WTC11 (cell line): Measurements from ENCODE around the gene BCAS3. TPM values are rescaled to one million over a fixed set of nuclear protein-coding genes. Genes with fewer than 3 reads are reported as not detected.

Source experiments
- ATAC-seq: fragments of 200-7000 bp; cut with Tn5 transposase; 2 replicates; pipeline ENCODE4 v1.10.0; 2021; ENCODE audit warnings: mild to moderate bottlenecking, moderate library complexity
- CTCF ChIA-PET: fragments of 300-600 bp; sonication (Branson Sonifier 250); formaldehyde crosslinking; loops from one replicate; lab custom pipeline; 2021; ENCODE audit warnings: antibody characterized with exemption; lab: Charles Lee
- POLR2A ChIA-PET: fragments of 350-600 bp; sonication (Branson Sonifier 250); formaldehyde crosslinking; loops from one replicate; lab custom pipeline; 2021; ENCODE audit warnings: antibody characterized with exemption; lab: Charles Lee
- DNase-seq: peaks from one replicate; pipeline ENCODE4 v3.0.0; 2021; ENCODE audit warnings: low spot score
- H3K27ac Mint-ChIP-seq: 2 replicates; pipeline ENCODE4 v1.8.0; 2021; ENCODE audit warnings: mixed read lengths
- H3K27me3 Mint-ChIP-seq: 2 replicates; pipeline ENCODE4 v1.8.0; 2021; ENCODE audit warnings: low read depth, mild to moderate bottlenecking, moderate library complexity, mixed read lengths
- H3K36me3 Mint-ChIP-seq: 2 replicates; pipeline ENCODE4 v1.8.0; 2021; ENCODE audit warnings: mixed read lengths
- H3K4me1 Mint-ChIP-seq: 2 replicates; pipeline ENCODE4 v1.8.0; 2022; ENCODE audit warnings: mixed read lengths
- H3K4me3 Mint-ChIP-seq: 2 replicates; pipeline ENCODE4 v1.8.0; 2021; ENCODE audit warnings: mild to moderate bottlenecking, moderate library complexity, mixed read lengths
- H3K9me3 Mint-ChIP-seq: 2 replicates; pipeline ENCODE4 v1.8.0; 2021; ENCODE audit warnings: mixed read lengths
- ATF2 ChIP-seq: sonication (generic); formaldehyde crosslinking; IDR thresholded peaks from 2 replicates; pipeline ENCODE4 v1.8.1; 2022; ENCODE audit warnings: low read depth, missing genetic modification reagents, borderline replicate concordance
- ETV6 ChIP-seq: sonication (generic); formaldehyde crosslinking; IDR thresholded peaks from 2 replicates; pipeline ENCODE4 v1.8.1; 2022; ENCODE audit warnings: mild to moderate bottlenecking, missing genetic modification reagents
- FOXK1 ChIP-seq: sonication (generic); formaldehyde crosslinking; IDR thresholded peaks from 2 replicates; pipeline ENCODE4 v1.8.0; 2022; ENCODE audit warnings: mild to moderate bottlenecking, moderate library complexity, missing genetic modification reagents
- FOXP1 ChIP-seq: sonication (generic); formaldehyde crosslinking; IDR thresholded peaks from 2 replicates; pipeline ENCODE4 v1.8.0; 2022; ENCODE audit warnings: missing genetic modification reagents, mild to moderate bottlenecking, moderate library complexity, borderline replicate concordance
- GABPB1 ChIP-seq: sonication (generic); formaldehyde crosslinking; IDR thresholded peaks from 2 replicates; pipeline ENCODE4 v1.8.1; 2023; ENCODE audit warnings: mild to moderate bottlenecking, missing genetic modification reagents
- IRF1 ChIP-seq: sonication (generic); formaldehyde crosslinking; IDR thresholded peaks from 2 replicates; pipeline ENCODE4 v1.8.0; 2023; ENCODE audit warnings: missing genetic modification reagents
- IRF2 ChIP-seq: sonication (generic); formaldehyde crosslinking; IDR thresholded peaks from 2 replicates; pipeline ENCODE4 v1.8.0; 2022; ENCODE audit warnings: low read depth, missing genetic modification reagents, borderline replicate concordance
- JAZF1 ChIP-seq: fragments of 250-450 bp; sonication (Bioruptor Pico); IDR thresholded peaks from 2 replicates; pipeline ENCODE4 v1.9.0; 2021; ENCODE audit warnings: moderate library complexity, mild to moderate bottlenecking, inconsistent platforms
- NR3C1 ChIP-seq: sonication (generic); formaldehyde crosslinking; conservative IDR thresholded peaks from 2 replicates; pipeline ENCODE4 v1.8.1; 2023; ENCODE audit warnings: low read depth, mild to moderate bottlenecking, missing genetic modification reagents
- ZNF138 ChIP-seq: sonication (generic); formaldehyde crosslinking; conservative IDR thresholded peaks from 2 replicates; pipeline ENCODE4 v1.8.1; 2022; ENCODE audit warnings: mild to moderate bottlenecking, moderate library complexity, missing genetic modification reagents
- ZNF263 ChIP-seq: sonication (generic); formaldehyde crosslinking; IDR thresholded peaks from 2 replicates; pipeline ENCODE4 v1.8.1; 2022; ENCODE audit warnings: low read depth, mild to moderate bottlenecking, moderate library complexity, missing genetic modification reagents
- ZNF317 ChIP-seq: sonication (generic); formaldehyde crosslinking; IDR thresholded peaks from 2 replicates; pipeline ENCODE4 v1.8.1; 2023; ENCODE audit warnings: low read depth, mild to moderate bottlenecking, moderate library complexity, missing genetic modification reagents, borderline replicate concordance
- total RNA-seq: library from RNA; stranded (reverse); gene quantifications from 3 replicates; pipeline ENCODE4 v1.2.3, GENCODE V29; 2021
- TF ChIP-seq, protein P1 (sequence below): sonication (generic); formaldehyde crosslinking; IDR thresholded peaks from 2 replicates; pipeline ENCODE4 v1.8.1; 2022; ENCODE audit warnings: mild to moderate bottlenecking, missing genetic modification reagents, moderate library complexity, borderline replicate concordance
- TF ChIP-seq, protein P2 (sequence below): sonication (generic); formaldehyde crosslinking; IDR thresholded peaks from 2 replicates; pipeline ENCODE4 v1.8.1; 2023; ENCODE audit warnings: mild to moderate bottlenecking, missing genetic modification reagents
- TF ChIP-seq, protein P3 (sequence below): sonication (generic); formaldehyde crosslinking; IDR thresholded peaks from 2 replicates; pipeline ENCODE4 v1.8.1; 2023; ENCODE audit warnings: mild to moderate bottlenecking, moderate library complexity, missing genetic modification reagents
- TF ChIP-seq, protein P4 (sequence below): fragments of 200-600 bp; IDR thresholded peaks from 2 replicates; pipeline ENCODE4 v1.8.0; 2022; ENCODE audit warnings: antibody characterized with exemption

The BCAS3 gene
- total RNA-seq, 1 experiment from 2014 or later, result 15.5 TPM

GRCh38 chr17:61313461-61314326 lies 636.0 kb downstream of the BCAS3 start:
- Mint-ChIP-seq H3K27me3 (no peaks in the 10 kb centered on the region; the same call in 1 of the 2 replicates), H3K4me3 (no peak overlapping the region), H3K4me1 (peaks cover 16% of the 10 kb centered on the region), H3K36me3 (no peaks in the 10 kb centered on the region), H3K9me3 (no peaks in the 10 kb centered on the region), H3K27ac (no peak overlapping the region)
- ATAC-seq (no peak), DNase-seq (no peak)
- POLR2A ChIA-PET, result no interaction called here
- CTCF ChIA-PET, result interaction anchor here (0.7 to 1.7 kb wide), 3 partner anchors 13 to 76 kb away, joined by 3 to 6 read pairs (median 3); no protein-coding TSS in a partner anchor
- TF ChIP-seq, protein P1, sequence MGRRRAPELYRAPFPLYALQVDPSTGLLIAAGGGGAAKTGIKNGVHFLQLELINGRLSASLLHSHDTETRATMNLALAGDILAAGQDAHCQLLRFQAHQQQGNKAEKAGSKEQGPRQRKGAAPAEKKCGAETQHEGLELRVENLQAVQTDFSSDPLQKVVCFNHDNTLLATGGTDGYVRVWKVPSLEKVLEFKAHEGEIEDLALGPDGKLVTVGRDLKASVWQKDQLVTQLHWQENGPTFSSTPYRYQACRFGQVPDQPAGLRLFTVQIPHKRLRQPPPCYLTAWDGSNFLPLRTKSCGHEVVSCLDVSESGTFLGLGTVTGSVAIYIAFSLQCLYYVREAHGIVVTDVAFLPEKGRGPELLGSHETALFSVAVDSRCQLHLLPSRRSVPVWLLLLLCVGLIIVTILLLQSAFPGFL (CRISPR knock-in tag), result no peak
- no peak for TF ChIP-seq IRF1 (CRISPR knock-in tag)
- TF ChIP-seq GABPB1 (CRISPR knock-in tag), result no peak
- TF ChIP-seq ZNF138, result no peak

DNA sequence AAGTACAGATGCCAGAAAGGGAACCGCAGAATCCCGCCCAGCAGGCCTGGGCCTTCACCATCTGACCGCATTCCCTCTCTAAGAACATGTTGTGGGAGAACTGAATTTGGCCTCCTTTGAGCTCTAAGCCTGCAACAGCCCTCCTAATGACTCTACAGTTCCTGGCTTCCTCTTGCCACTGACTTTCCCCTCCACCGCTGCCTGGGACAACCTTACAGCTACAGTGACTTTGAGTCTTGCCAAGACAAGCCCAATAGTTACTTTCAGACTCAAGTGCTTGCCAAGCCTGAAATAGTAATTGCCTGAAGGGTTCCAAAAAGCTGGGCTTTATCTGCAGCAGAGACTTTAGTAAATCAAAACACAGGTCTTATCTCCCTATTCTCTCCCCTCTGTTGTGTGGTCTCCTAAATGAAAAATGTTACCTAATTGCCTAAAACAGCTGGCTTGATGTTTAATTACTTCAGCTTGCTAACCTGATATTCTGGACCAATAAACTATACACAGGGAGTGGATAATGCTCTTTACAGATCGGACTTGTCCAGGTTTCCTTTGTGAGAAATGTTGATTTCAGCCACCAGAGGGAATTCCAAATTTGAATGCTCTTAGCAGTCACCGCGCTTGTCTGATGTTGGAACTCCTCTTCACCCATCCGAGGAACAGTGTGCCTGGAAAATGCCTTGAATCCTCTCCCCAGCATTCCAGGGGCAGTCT lies 636.9 kb downstream of the BCAS3 start:
- Mint-ChIP-seq H3K36me3 (no peaks in the 10 kb centered on the region), H3K4me1 (peaks cover 14% of the 10 kb centered on the region), H3K27me3 (no peaks in the 10 kb centered on the region; the same call in 1 of the 2 replicates), H3K4me3 (no peak overlapping the region), H3K9me3 (no peaks in the 10 kb centered on the region), H3K27ac (peak overlapping the region; percentile 2; the same call in 1 of the 2 replicates)
- DNase-seq (no peak), ATAC-seq (no peak)
- CTCF ChIA-PET, result interaction anchor here (1.1 kb wide), 1 partner anchor 37 kb away, joined by 3 read pairs; no protein-coding TSS in a partner anchor
- POLR2A ChIA-PET, result no interaction called here
- TF ChIP-seq ATF2 (CRISPR knock-in tag) (no peak), ETV6 (no peak), IRF2 (no peak), FOXK1 (CRISPR knock-in tag) (no peak), FOXP1 (no peak), ZNF317 (CRISPR knock-in tag) (no peak), IRF1 (CRISPR knock-in tag) (no peak), NR3C1 (CRISPR knock-in tag) (no peak), JAZF1 (CRISPR knock-in tag) (no peak), ZNF263 (CRISPR knock-in tag) (no peak)
- TF ChIP-seq, protein P2, sequence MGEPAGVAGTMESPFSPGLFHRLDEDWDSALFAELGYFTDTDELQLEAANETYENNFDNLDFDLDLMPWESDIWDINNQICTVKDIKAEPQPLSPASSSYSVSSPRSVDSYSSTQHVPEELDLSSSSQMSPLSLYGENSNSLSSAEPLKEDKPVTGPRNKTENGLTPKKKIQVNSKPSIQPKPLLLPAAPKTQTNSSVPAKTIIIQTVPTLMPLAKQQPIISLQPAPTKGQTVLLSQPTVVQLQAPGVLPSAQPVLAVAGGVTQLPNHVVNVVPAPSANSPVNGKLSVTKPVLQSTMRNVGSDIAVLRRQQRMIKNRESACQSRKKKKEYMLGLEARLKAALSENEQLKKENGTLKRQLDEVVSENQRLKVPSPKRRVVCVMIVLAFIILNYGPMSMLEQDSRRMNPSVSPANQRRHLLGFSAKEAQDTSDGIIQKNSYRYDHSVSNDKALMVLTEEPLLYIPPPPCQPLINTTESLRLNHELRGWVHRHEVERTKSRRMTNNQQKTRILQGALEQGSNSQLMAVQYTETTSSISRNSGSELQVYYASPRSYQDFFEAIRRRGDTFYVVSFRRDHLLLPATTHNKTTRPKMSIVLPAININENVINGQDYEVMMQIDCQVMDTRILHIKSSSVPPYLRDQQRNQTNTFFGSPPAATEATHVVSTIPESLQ (CRISPR knock-in tag), result no peak
- TF ChIP-seq, protein P3, sequence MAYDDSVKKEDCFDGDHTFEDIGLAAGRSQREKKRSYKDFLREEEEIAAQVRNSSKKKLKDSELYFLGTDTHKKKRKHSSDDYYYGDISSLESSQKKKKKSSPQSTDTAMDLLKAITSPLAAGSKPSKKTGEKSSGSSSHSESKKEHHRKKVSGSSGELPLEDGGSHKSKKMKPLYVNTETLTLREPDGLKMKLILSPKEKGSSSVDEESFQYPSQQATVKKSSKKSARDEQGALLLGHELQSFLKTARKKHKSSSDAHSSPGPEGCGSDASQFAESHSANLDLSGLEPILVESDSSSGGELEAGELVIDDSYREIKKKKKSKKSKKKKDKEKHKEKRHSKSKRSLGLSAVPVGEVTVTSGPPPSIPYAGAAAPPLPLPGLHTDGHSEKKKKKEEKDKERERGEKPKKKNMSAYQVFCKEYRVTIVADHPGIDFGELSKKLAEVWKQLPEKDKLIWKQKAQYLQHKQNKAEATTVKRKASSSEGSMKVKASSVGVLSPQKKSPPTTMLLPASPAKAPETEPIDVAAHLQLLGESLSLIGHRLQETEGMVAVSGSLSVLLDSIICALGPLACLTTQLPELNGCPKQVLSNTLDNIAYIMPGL (CRISPR knock-in tag), result no peak
- TF ChIP-seq, protein P4, sequence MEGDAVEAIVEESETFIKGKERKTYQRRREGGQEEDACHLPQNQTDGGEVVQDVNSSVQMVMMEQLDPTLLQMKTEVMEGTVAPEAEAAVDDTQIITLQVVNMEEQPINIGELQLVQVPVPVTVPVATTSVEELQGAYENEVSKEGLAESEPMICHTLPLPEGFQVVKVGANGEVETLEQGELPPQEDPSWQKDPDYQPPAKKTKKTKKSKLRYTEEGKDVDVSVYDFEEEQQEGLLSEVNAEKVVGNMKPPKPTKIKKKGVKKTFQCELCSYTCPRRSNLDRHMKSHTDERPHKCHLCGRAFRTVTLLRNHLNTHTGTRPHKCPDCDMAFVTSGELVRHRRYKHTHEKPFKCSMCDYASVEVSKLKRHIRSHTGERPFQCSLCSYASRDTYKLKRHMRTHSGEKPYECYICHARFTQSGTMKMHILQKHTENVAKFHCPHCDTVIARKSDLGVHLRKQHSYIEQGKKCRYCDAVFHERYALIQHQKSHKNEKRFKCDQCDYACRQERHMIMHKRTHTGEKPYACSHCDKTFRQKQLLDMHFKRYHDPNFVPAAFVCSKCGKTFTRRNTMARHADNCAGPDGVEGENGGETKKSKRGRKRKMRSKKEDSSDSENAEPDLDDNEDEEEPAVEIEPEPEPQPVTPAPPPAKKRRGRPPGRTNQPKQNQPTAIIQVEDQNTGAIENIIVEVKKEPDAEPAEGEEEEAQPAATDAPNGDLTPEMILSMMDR, result no peak
- TF ChIP-seq, protein P1 (CRISPR knock-in tag), result no peak
